Stimulated activated CD4-positive, alpha-beta T cell treated with anti-CD3 and anti-CD28 coated beads, Interleukin-2, amount 100 ng/mL, for 48 hours (primary cell): ENCODE data around the gene MRC2.
A peak's percentile ranks its signal among the peaks of the same experiment; 100 is the strongest.

Experiments
- DNase-seq, 2 donors: peaks; one replicate each; pipeline ENCODE4 v3.0.0-alpha.2; 2020

Gene MRC2

DNA sequence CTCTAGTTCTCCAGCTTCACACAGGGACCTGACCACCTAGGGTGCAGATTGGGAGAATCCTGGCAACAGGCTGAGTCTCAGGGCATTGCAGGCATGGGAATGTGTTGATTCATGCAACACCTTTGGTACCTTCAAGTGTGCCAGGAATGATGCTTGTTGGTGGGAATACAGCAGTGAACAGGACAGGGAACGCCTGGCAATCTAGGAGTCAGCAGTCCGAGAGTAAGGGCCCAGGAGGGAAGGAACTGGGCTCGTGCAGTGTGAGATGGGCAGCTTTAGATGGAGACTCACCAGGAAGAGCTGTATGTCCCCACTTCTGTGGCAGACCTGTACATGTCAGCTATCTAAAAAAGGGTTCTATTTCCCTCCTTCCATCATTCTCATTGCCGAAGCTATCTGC lies 12.0 kb upstream of the MRC2 start:
- DNase-seq, result no peak

DNA sequence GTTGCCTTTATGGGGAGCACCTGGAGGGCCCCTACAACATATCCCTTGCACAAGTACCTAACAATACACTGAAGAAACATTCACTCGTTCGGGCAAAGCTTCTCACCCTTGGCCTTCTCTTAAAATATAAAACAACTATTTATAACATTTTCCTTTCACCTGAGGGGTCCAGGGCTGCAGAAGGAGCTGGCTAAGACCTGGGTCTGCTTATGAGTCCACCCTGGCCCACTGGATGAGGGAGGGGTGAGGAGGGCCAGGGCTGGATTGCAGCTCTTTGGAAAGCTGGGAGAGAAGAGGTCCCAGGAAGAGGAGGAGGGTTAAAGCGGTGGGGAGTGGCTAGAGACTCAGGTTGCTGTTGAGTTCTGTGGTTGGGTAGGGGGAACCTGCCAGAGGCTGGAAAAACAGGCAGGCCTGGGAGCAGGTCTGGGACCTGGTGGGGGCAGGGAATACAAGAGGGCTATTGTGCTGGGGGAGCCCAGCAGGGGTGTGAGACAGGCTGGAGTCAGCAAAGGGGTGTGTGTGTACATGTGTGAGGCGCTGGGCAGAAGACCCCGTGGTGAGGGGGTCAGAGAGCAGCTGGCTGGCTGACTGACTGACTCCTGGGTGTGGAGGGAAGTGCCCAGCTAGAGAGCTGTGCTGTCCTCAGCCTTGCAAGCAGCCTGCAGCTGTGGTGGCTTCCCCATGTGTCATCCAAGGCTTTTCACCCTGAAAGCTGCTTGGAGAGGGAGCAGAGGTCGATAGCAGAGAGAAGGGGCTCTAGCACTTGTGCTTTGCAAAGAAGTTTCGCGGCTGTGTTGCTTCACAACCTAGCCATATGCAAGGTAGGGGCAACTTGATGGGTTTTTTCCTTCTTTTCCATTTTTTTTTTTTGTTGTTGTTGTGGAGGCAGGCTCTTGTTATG lies 10.2 kb upstream of the MRC2 start:
- DNase-seq, result no peak

DNA sequence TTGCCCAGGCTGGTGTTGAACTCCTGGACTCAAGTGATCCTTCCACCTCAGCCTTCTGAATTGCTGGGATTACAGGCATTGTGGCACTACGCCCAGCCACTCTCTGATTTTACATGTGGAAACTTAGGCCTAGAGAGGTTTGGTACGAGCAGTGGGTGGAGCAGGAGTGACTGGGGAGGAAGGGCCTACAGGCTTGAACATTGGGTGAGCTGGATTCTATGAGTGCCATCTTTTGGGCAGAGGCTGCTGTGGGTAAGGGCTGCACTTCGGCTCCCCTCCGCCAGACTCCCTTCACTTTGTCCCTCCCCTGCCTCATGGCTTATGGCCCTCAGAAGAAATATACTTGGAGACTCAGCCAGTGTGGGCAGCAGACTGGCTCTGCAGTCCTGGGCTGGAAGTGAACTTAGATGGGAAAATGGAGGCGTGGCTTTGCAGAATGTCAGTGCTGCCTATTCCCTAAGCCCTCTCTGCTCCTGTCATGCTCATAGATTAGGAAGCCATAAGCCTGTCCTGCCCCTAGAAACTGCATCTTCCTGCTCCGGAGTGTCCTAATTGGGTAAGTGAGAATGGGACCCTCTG lies 9.5 kb upstream of the MRC2 start:
- DNase-seq, result no peak

DNA sequence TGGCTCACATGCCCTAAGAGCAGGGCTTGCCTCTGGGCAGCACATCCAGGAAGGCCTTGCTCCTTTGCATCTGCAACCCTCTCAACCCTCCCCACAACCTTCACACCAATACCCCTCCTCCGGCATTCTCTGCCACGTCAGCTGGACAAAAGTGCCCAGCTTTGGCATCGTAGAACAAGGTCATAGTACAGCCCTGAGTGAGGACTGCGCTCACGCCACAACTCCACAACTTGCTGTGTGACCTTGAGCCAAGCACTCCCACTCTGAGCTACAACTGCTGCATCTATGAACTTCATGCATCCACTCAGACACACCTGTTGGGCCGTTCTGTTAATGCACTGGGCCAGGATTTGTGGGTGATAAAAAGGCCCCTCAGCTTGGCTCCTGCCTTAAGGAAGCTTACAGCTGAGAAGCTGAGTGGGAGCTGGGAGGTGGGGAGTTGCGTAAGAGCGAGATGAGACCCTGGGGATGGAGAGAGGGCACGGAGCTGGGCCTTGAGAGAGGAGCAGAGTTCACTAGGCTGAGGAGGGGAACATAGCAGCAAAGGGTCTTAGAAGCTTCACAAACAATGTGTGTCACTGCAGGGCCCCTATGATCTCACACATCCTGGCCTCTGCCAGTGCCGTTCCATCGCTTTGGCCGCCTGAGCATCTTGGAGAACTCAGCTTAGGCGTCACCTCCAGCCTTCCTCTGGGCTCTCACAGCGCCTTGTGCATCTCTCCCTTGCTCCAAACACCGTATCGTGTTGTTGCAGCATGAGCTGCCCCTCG lies 8.6 kb upstream of the MRC2 start:
- DNase-seq, result no peak

DNA sequence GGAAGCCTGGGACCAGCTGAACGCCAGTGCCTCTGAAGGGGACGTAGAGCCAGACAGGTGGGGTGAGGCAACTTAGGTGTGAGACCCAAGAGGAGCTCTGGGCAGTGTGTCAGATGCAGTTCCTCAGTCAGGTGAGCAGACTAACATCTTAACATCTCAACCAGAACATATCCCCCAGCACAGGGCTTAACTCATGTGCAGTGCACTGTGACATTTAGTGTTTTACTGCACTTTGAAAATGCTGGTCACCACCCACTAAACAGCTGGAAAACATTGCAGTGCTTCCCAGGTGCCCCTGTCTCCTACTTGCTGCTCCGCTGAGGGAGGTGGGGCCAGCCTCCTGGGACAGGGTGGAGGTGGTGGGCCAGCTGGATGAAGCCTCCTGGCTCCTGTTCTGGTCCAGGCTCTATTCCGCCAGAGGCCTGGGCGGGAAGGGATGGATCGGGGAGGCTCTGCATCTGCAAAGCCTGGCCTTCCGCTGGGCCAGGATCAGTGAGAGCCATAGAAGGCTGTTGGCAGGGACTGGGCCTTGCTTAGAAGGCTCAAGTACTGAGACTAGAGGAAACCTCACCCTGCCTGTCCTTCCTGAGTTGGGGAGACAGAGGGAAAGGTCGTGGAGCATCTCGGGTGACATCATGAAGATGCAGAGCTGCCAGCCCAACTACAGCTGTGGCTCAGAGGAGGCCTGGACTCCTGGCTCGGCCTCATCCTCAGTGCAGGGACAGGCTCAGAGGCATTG lies 7.9 kb upstream of the MRC2 start:
- DNase-seq, result no peak

DNA sequence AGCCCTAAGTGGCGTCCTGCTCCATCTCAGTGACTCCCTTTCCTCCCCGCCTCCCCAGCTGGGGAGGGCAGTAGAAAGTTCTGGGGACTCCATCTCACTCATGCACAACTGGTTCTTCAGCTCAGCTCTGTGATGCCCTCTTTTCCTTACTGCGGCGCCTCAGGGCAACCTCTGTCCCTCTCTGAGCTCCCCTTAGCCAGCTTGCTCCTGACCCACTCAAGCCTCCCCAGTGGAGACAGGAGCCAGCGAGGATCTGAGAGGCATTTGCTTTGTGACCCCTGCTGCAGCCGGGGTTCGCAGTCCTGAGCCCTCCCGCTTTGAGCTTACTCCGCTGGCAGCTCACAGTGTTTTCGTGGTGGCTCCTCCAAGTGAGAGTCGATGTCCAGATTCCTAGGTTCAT lies 6.2 kb upstream of the MRC2 start:
- DNase-seq, result no peak

DNA sequence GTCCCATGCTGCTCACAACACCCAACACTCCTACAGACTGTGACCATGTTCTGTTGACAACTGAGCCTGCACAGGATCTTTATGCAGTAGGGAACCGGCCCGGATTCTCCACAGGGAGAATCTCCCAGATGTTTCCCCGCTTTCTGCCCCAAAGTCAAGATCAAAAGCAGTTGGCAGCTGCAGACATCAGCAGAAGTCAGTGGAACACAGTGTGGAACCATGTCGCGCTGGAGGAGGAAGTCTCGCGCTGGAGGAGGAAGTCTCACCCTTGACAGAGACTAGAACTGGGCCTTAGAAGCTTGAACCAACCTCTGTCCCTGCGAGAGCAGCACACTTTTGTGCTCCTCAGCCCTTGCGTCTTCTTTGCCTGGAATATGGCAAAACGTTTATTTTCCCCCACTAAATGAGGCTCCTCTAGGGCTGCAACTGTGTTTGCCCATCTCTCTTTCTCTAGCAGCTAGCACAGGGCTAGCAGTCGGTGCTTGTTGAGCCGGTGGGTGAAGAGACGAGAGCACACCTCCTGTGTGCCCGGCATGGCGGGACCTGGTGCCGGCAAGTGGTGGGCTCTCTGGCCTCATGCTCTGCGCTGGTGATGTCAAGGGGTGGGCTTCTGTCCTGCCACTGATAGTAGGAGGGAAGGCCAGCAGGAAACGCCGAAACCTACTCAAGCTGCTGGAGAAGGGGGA lies 2.1 kb upstream of the MRC2 start:
- no peak for DNase-seq

DNA sequence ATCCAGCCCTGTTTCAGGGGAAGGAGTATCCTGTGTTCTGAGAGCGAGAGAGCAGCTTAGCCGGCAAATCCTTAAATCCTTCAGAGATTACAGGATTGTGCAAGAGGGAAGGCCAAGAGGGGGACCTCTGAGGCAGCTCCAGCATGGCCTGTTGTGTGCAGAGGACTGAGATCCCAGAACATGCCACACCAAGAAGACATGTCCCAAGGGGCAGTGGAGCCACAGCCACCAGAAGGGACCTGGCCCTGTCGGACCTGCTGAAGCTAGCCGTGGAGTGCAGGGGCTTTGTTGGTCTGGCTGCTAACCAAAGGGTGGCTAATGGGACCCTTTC lies 1.6 kb upstream of the MRC2 start:
- DNase-seq, result no peak

DNA sequence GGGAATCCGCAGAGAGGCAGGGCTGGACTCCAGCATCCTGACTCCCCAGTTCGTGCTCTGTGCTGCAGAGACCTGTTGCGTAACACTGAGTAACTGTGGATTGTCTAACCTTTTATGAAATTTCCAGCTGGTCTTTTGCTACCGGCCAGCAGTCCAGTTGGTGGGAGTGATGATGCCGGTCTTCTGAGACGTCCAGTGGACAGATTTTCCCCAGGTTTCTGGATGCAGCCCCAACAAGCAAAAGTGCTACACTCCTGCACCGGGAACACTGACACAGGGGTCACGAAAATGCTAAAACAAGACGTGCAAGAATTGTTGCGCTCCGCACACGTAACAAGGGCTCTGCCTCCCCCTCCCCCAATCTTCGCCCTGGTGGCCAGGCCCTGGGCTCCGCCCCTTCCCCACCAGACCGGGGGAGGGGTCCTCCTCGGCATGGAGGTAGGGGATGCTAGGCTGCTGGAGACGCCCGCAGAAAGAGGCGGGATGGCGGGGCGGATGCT lies 701 bp upstream of the MRC2 start:
- DNase-seq, result no peak

DNA sequence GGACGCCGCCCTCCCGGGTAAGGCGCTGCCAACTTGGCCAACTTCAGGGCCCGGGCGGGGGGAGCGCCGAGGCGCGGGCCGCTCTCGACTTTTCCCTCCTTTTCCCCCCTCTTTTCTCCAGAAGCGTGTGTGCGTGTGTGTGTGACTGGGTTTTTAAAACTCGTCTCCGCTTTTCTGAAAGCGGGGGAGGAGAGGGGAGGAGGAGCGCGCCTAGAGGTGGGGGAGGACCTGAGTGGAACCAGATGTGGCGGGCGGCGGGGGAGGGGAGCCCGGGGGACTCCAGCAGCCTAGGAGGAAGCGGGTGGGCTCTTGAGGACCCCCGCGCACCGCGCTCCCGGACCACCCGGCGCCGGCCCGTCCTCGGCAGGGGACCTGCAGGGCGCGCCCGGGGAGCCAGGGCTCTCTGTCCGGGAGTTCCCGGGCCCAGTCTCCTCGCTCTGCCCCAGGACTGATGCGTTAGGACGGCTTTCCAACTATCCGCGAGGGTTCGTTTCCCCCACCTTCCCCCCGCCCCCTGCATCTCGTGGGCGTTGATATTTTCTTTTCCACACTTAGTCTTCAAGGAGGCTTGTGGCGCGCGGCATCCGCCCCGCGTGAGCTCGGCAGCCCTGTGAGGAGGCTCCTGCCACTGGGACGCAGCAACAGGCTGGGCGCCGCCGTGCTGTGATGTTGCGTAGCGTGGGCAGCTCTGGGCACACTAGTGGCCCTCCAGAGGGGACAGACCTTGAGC lies 599 bp downstream of the MRC2 start:
- peak; percentile 32 to 34 for DNase-seq

DNA sequence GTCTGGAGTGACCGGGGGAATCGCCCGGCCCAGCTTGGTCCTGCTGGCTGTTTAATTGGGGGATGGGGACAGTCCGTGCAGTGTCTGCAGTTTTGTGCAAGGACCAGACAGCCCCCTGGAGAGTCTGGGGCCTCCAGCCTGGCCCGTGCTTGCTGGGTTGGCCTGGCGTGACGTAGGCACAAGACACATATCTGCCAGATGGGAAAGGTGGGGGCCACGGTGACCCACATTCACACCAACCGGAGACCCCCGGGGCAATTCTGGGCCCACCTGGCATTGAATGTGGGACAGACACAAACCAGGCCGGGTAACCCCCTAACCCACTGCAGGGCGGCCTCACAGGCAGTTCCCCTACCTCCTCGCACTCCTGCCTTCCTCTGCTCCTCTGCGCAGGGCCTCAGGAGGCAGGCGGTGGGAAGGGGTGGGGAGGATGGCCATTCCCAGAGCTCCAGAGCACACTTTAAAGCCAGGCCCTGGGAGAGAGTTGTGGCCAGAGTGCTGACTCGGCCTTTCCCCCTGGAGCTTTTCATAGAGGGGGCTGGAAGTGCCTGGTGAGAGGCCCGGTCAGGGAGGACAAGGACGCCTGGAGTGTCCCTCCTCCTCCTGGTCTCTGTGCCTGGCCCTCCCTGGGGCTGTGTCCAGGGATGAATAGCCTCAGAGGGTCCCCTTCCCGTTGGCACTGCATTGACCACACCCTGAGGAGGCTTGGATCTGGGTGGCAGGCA lies 1.5 kb downstream of the MRC2 start:
- DNase-seq, result no peak

DNA sequence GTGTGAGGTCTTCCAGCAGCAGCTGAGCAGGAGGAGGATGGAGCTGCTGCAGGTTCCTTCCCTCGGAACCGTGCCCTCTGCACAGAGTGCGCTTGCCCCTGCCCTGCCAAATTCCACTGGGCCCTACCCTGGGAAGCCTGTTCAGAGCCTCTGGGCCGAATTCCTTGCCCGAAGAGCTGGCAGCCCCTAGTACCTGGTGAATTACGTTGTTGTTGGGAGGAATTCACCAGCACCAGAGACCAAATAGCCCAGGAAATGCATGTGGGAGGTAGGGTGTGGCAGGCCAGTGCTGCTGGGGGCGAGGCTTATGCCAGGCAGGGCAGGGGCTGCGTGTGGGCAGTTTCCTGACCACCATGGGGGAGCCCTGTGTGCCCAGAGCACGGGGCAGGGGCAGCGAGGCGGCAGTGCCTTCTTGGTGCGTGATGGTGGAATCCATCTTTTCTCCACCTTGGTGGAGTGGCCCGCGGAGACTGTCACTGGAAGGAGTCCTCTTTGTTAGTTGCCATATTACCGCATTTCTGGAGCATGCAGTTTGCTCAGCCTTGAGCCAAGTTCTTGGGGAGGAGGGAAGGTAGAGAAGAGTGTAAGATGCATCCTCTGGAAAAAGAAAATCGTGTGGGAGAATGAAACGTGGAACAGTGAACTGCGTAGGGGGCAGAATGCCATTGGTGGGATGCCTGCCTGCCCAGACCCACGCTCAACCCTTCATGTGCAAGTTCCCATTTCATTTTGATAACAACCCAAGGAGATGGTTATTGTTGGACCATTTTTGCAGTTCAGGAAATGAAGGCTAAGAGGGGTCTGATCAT lies 2.3 kb downstream of the MRC2 start:
- DNase-seq, result no peak

DNA sequence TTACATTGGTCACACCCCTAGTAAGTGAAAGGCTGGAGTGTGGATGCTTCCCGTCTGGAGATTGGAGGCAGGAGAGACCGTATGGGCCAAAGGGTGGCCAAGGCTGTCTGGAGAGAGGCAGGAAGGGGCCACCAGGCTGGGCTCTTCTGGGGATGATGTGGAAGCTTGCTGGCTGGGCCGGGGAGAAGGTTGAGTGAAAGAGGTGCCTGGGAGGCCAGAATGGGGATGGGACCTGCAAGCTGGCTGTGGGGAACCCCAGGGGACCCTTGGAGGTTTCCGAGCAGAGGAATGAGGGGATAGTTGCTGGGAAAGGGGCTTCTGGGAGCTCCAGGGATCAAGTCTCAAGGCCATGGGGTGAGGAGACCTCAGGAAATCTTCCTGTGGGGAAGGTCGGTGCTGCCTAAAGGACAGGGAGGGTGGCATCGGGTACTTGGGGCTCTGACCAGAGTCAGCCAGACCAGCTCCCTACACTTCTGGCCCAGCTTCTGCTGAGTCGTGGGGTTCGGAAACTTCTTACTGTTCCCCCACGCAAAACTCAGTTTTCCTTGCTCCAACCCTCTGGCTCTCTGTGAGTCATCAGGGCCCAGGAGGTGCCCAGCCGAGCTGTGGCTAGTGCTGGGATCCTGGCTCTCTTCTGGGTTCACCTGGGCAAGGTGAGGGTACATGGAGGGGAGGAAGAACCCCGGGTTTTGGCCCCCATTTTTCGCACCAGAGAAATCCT lies 3.1 kb downstream of the MRC2 start:
- no peak for DNase-seq

DNA sequence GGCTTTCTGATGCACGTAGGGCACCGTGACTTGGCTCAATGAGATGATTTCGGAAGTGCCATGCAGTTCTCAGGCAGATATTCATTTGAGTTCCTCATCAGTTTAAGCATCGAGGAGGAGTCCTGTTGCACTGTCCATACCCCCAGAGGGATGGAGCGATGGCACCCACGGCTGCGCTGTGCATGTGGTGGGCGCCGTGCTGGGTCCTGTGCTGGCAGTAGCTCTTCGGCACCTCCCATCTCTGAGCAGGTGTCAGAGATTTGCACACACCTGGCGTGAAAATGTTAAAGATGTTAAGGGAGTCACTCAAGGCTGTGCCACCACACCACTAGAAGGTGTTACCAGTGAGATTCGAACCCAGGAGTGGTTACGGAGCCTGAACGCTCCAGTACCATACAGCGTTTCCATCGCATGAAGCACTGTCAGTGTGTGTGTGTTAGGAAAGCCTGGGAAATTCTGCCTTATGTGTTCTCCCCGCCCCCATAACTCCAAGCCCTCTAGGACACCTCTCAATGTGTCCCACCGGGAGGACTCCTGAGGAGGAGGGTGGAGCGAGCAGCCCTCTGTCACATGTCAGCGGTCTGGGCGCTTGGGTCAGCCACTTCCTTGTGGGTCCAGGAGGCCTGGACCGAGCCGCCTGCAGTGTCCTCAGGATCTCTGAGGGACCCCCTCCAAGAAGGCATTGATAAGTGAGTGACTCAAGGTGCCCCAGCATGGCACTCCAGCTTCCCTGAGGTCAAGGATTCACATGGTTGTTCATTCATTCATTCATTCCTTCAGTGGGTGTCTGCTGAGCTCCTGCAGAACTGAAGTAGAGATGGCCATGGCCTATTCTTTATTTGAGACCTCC lies 3.8 kb downstream of the MRC2 start:
- DNase-seq, result no peak

DNA sequence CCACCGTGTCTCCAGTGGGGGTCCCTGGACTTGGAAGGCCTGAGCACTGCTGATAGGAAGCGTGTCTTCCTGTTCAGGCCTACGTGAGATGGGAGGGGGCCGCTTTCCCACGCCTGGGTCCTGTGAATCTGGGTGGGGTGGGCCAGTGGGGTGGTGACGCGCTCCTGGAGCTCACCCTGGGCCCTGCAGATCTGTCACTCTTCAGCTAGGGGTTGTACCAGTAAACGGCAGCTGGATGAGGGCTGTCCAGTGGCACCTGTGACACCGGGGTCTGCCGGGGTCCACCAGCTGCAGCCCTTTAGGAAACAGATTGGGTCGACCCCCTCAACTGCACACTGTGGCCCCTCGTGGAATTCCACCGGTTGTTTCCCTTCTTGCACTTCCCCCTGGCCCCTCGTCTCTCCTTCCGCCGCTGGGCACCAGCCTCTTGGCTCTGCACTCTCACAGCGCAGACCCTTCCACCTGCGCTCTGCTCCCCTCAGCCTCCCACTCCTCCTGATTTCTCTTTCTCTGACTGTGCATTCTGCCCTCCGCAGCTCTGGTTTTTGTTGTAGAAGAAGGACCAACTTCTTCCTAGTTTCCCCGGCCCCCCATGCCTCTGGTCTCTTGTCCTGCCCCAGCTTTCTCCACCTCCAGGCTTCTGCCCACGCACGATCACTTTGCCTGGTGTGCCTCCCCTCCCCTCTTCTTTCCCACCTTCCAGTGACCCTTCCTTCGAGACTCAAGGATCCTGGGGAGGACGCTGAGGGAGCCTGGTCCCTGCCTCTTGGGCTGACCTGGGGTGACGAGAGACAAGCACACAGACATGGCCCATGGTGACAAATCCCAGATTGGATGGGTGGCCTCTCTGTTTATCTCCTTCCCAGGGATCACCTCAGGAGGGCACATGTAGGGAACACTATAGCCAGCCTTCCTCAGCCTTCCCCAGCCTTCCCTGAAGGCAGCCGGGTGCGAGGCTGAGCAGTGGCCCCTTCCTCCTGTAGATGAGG lies 4.8 kb downstream of the MRC2 start:
- no peak for DNase-seq

DNA sequence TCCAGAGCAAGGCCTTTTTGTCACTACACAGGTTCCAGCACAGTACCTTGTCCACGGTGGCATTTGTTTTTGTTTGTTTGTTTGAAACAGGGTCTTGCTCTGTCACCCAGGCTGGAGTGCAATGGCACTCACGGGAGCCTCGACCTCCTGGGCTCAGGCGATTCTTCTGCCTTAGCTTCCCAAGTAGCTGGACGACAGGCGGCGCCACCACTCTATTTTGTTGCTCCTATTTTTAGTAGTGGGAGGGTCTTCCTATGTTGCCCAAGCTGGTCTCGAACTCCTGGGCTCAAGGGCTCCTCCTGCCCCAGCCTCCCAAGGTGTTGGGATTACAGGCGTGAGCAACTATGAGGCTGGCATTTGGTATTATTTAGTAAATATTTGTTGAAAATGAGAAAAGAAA lies 10.3 kb downstream of the MRC2 start:
- no peak for DNase-seq

DNA sequence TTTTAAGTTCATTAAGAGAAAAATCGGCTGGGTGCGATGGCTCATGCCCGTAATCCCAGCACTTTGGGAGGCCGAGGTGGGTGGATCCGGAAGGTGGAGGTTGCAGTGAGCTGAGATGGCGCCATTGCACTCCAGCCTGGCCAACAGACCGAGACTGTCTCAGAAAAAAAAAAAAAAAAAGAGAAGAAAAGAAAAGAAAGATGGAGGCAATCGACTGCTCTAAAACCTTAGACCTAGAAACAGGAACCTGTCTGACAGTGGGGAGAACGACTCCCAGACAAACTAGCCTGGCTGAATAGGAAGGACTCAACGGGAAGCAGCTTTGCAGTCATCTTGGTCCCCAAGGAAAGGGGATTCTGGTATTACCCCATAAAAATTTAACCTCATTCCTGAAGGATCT lies 13.7 kb downstream of the MRC2 start:
- DNase-seq, result no peak
